HCT116 (cell line): Measurements from ENCODE around the gene ZNF652. TPM values are rescaled to one million over a fixed set of nuclear protein-coding genes. Genes with fewer than 3 reads are reported as not detected.

Source experiments
- ATAC-seq: fragments of 200-7000 bp; cut with Tn5 transposase; 2 replicates; pipeline ENCODE4 v1.9.1; 2020; ENCODE audit warnings: mild to moderate bottlenecking, moderate library complexity
- BruUV-seq: library from RNA; stranded (reverse); fragments of 400-500 nt; replicated peaks from 2 replicates; lab custom pipeline; 2021; lab: Mats Ljungman, UMichigan
- CTCF ChIA-PET: fragments of 300-600 bp; sonication (Branson Sonifier 250); formaldehyde crosslinking; loops from one replicate; lab custom pipeline; 2021; ENCODE audit warnings: antibody characterized with exemption; lab: Charles Lee
- POLR2A ChIA-PET: fragments of 300-600, 350-600 bp; sonication (Branson Sonifier 250); formaldehyde crosslinking; loops from one replicate; lab custom pipeline; 2021; ENCODE audit warnings: antibody characterized with exemption; lab: Charles Lee
- RAD21 ChIA-PET, 2 experiments: fragments of 300-600 bp; sonication (Branson Sonifier 250); formaldehyde crosslinking; loops; one replicate each; lab custom pipeline; 2023; ENCODE audit warnings: low total read pairs in 2 of 2; ENCODE audit not compliant: uncharacterized antibody in 2 of 2, unreplicated experiment in 2 of 2, low non-redundant PET in 1 of 2; lab: Charles Lee
- DNase-seq: peaks from one replicate; pipeline ENCODE4 v3.0.0-alpha.2; 2010; ENCODE audit warnings: low read depth, low spot score
- H2AFZ ChIP-seq: fragments of 200-600 bp; shearing (Covaris generic), sonication (generic); 2 replicates; pipeline ENCODE4 v1.6.1; 2017; ENCODE audit warnings: low read depth, mixed run types, mixed read lengths, antibody characterized with exemption, low read length; ENCODE audit not compliant: poor library complexity, severe bottlenecking
- H3K27ac ChIP-seq: 2 replicates; pipeline ENCODE4 v1.5.1; 2012; ENCODE audit warnings: low read depth, low read length
- H3K27me3 ChIP-seq: fragments of 200-600 bp; sonication (generic); 2 replicates; pipeline ENCODE4 v1.6.1; 2016; ENCODE audit warnings: mixed run types, low read length, mixed read lengths; ENCODE audit not compliant: insufficient read depth
- H3K36me3 ChIP-seq, 2 experiments: fragments of 200-500 bp in 1 of 2; fragments of 200-600 bp in 1 of 2; sonication (Bioruptor generic) in 1 of 2; sonication (generic) in 1 of 2; 2 replicates each; pipeline versions ENCODE4 v1.5.1 to v1.6.1; 2014 to 2016; ENCODE audit warnings: low read length in 2 of 2, inconsistent platforms in 1 of 2, mixed read lengths in 1 of 2, mixed run types in 1 of 2; ENCODE audit not compliant: insufficient read depth in 2 of 2, control insufficient read depth in 1 of 2
- H3K4me1 ChIP-seq, 2 experiments: fragments of 200-600 bp in 1 of 2; sonication (generic) in 1 of 2; 2 replicates each; pipeline versions ENCODE4 v1.5.1 to v1.6.1; 2012 to 2017; ENCODE audit warnings: low read length in 2 of 2, inconsistent platforms in 1 of 2, mild to moderate bottlenecking in 1 of 2, mixed read lengths in 1 of 2, mixed run types in 1 of 2, moderate library complexity in 1 of 2; ENCODE audit not compliant: insufficient read depth in 2 of 2, control insufficient read depth in 1 of 2
- H3K4me2 ChIP-seq: fragments of 200-600 bp; sonication (generic); 2 replicates; pipeline ENCODE4 v1.6.1; 2017; ENCODE audit warnings: mixed run types, low read length, mixed read lengths
- H3K4me3 ChIP-seq, 2 experiments: fragments of 200-600 bp in 1 of 2; sonication (generic) in 1 of 2; replicated peaks in 1 of 2; 2 replicates each; pipeline ENCODE4 v1.5.1; 2011 to 2016; ENCODE audit warnings: low read length in 2 of 2, control low read depth in 1 of 2, low read depth in 1 of 2, mild to moderate bottlenecking in 1 of 2, mixed read lengths in 1 of 2, mixed run types in 1 of 2
- H3K79me2 ChIP-seq: fragments of 200-600 bp; sonication (generic); 2 replicates; pipeline ENCODE4 v1.6.1; 2017; ENCODE audit warnings: mild to moderate bottlenecking, mixed run types, low read length, moderate library complexity, mixed read lengths; ENCODE audit not compliant: insufficient read depth
- H3K9ac ChIP-seq: fragments of 200-600 bp; sonication (generic); 2 replicates; pipeline ENCODE4 v1.6.1; 2016; ENCODE audit warnings: low read length, mixed read lengths
- H3K9me2 ChIP-seq: fragments of 200-600 bp; sonication (generic), shearing (Covaris generic); 2 replicates; pipeline ENCODE4 v1.6.1; 2017; ENCODE audit warnings: mixed run types, mild to moderate bottlenecking, moderate library complexity; ENCODE audit not compliant: insufficient read depth
- H3K9me3 ChIP-seq, 2 experiments: fragments of 200-500 bp in 1 of 2; fragments of 200-600 bp in 1 of 2; sonication (Bioruptor generic) in 1 of 2; sonication (generic) in 1 of 2; 2 replicates each; pipeline ENCODE4 v1.6.1; 2014 to 2017; ENCODE audit warnings: low read length in 2 of 2, mixed read lengths in 2 of 2, inconsistent platforms in 1 of 2, low read depth in 1 of 2, mild to moderate bottlenecking in 1 of 2, mixed run types in 1 of 2, moderate library complexity in 1 of 2; ENCODE audit not compliant: control insufficient read depth in 1 of 2, insufficient read depth in 1 of 2
- H4K20me1 ChIP-seq: fragments of 200-600 bp; sonication (generic), shearing (Covaris generic); 2 replicates; pipeline ENCODE4 v1.6.1; 2017; ENCODE audit warnings: mixed run types, mild to moderate bottlenecking, moderate library complexity; ENCODE audit not compliant: insufficient read depth
- ATF3 ChIP-seq: IDR thresholded peaks from 2 replicates; pipeline ENCODE4 v1.6.1; 2012
- CBX3 ChIP-seq: IDR thresholded peaks from 2 replicates; pipeline ENCODE4 v1.6.1; 2012; ENCODE audit warnings: low read depth
- CTCF ChIP-seq, 3 experiments: fragments of 200-600 bp in 1 of 3; sonication (generic) in 1 of 3; IDR thresholded peaks in 2 of 3; conservative IDR thresholded peaks in 1 of 3; 2 replicates each; pipeline ENCODE4 v1.5.1; 2012 to 2017; ENCODE audit warnings: low read depth in 2 of 3, low read length in 2 of 3, antibody characterized with exemption in 1 of 3, borderline replicate concordance in 1 of 3, control low read depth in 1 of 3, mild to moderate bottlenecking in 1 of 3, mixed read lengths in 1 of 3, mixed run types in 1 of 3, moderate library complexity in 1 of 3; ENCODE audit not compliant: insufficient read depth in 1 of 3
- EGR1 ChIP-seq: IDR thresholded peaks from 2 replicates; pipeline ENCODE4 v1.6.1; 2012; ENCODE audit warnings: low read depth
- ELF1 ChIP-seq: IDR thresholded peaks from 2 replicates; pipeline ENCODE4 v1.6.1; 2012; ENCODE audit warnings: low read depth, borderline replicate concordance
- EZH2 ChIP-seq: fragments of 200-600 bp; sonication (generic); IDR thresholded peaks from 2 replicates; pipeline ENCODE4 v1.6.1; 2017; ENCODE audit warnings: antibody characterized with exemption, mixed run types
- EZH2phosphoT487 ChIP-seq: fragments of 200-600 bp; IDR thresholded peaks from 2 replicates; pipeline ENCODE4 v1.6.1; 2018; ENCODE audit warnings: antibody characterized with exemption, borderline replicate concordance
- FOSL1 ChIP-seq: IDR thresholded peaks from 2 replicates; pipeline ENCODE4 v1.6.1; 2012; ENCODE audit warnings: low read depth
- JUND ChIP-seq: IDR thresholded peaks from 2 replicates; pipeline ENCODE4 v1.6.1; 2012
- REST ChIP-seq: IDR thresholded peaks from 2 replicates; pipeline ENCODE4 v1.6.1; 2012; ENCODE audit warnings: low read depth
- SIN3A ChIP-seq: IDR thresholded peaks from 2 replicates; pipeline ENCODE4 v1.6.1; 2012; ENCODE audit warnings: low read depth
- SP1 ChIP-seq: IDR thresholded peaks from 2 replicates; pipeline ENCODE4 v1.6.1; 2012; ENCODE audit warnings: low read depth
- YY1 ChIP-seq: IDR thresholded peaks from 2 replicates; pipeline ENCODE4 v1.6.1; 2011; ENCODE audit warnings: low read length, low read depth, moderate library complexity, mild to moderate bottlenecking; ENCODE audit not compliant: insufficient replicate concordance; ENCODE audit errors: extremely low read depth
- ZFX ChIP-seq: fragments of 450-650 bp; IDR thresholded peaks from 2 replicates; pipeline ENCODE4 v1.6.1; 2017
- intact Hi-C: fragments of 100-400 bp; cut with micrococcal nuclease; formaldehyde crosslinking; loops from 2 replicates; pipeline ENCODE4 v1.10.0; 2022
- total RNA-seq: library from RNA; stranded (reverse); gene quantifications from one replicate; pipeline ENCODE4 v1.2.1, GENCODE V29; 2021; ENCODE audit not compliant: unreplicated experiment

ZNF652 gene
- total RNA-seq, 1 experiment from 2014 or later = 27.8 TPM

- Histone ChIP-seq H3K4me2 (no peak overlapping the region), H3K4me3 (no peak overlapping the region)
- no peak for TF ChIP-seq EZH2
- TF ChIP-seq ELF1 = no peak
- TF ChIP-seq ZFX = no peak
- TF ChIP-seq CTCF (IDR thresholded peaks at IDR 0.05 in 2 of 3, conservative IDR thresholded peaks at IDR 0.05 in 1 of 3; ENCODE audit: borderline replicate concordance in 1 of 3, insufficient read depth in 1 of 3, low read depth in 2 of 3, low read length in 2 of 3) = no peak
- TF ChIP-seq JUND = no peak
- TF ChIP-seq YY1 = no peak
- no peak for TF ChIP-seq ATF3
- TF ChIP-seq EZH2phosphoT487 = no peak
- no peak for TF ChIP-seq FOSL1
- no peak for TF ChIP-seq CBX3
- TF ChIP-seq REST = no peak
- no peak for TF ChIP-seq EGR1
- TF ChIP-seq SP1 = no peak
- TF ChIP-seq SIN3A = no peak
- TF ChIP-seq, all 23 proteins: peak for 0
- POLR2A ChIA-PET = no interaction called here
- Histone ChIP-seq H3K27me3 (no peaks in the 10 kb centered on the region), H3K4me1 (peaks cover 7 to 9% of the 10 kb centered on the region in 2 experiments), H3K9me3 (no peaks in the 10 kb centered on the region), H3K9me2 (no peaks in the 10 kb centered on the region), H4K20me1 (no peaks in the 10 kb centered on the region), H3K9ac (no peak overlapping the region), H3K27ac (no peak overlapping the region), H3K36me3 (no peaks in the 10 kb centered on the region), H2AFZ (no peak overlapping the region), H3K79me2 (no peaks in the 10 kb centered on the region)
- RAD21 ChIA-PET = no interaction called here
- ATAC-seq = no peak
- no TSS peak for BruUV-seq
- no peak for DNase-seq
- intact Hi-C loops = no loop called here
- CTCF ChIA-PET = no interaction called here
These were observed 11.1 kb upstream of the ZNF652 start for GRCh38 chr17:49373115-49373514.
